SU-DHL-6 (cell line): Measurements from ENCODE around the gene MEF2C.

Source experiments
- H2AFZ ChIP-seq: fragments of 200-600 bp; sonication (generic); 2 replicates; pipeline ENCODE4 v1.6.1; 2014; ENCODE audit warnings: low read depth, mild to moderate bottlenecking, moderate library complexity, mixed read lengths, antibody characterized with exemption, low read length; ENCODE audit not compliant: severe bottlenecking
- H3F3A ChIP-seq: fragments of 200-600 bp; shearing (Covaris generic); 2 replicates; pipeline ENCODE4 v1.6.0; 2016; ENCODE audit warnings: antibody characterized with exemption, mild to moderate bottlenecking; ENCODE audit not compliant: insufficient read depth
- H3K27ac ChIP-seq: fragments of 200-600 bp; sonication (generic); 2 replicates; pipeline ENCODE4 v1.5.1; 2016; ENCODE audit warnings: low read depth, mild to moderate bottlenecking, low read length, moderate library complexity, mixed read lengths
- H3K27me3 ChIP-seq: fragments of 200-600 bp; sonication (generic), shearing (Covaris generic); 2 replicates; pipeline ENCODE4 v1.6.0; 2014; ENCODE audit warnings: mild to moderate bottlenecking, low read length
- H3K36me3 ChIP-seq: fragments of 200-600 bp; sonication (generic); 2 replicates; pipeline ENCODE4 v1.6.1; 2014; ENCODE audit warnings: mild to moderate bottlenecking, low read length, mixed read lengths
- H3K4me2 ChIP-seq: fragments of 300-600, 200-600 bp; shearing (Covaris generic), sonication (generic); 2 replicates; pipeline ENCODE4 v1.6.0; 2014; ENCODE audit warnings: low read length, low read depth, mild to moderate bottlenecking; ENCODE audit not compliant: poor library complexity, severe bottlenecking
- H3K4me3 ChIP-seq: fragments of 200-600 bp; sonication (generic); 2 replicates; pipeline ENCODE4 v1.5.1; 2014; ENCODE audit warnings: antibody characterized with exemption, low read length, mild to moderate bottlenecking, mixed read lengths; ENCODE audit not compliant: insufficient read depth, poor library complexity, severe bottlenecking
- H3K79me2 ChIP-seq: fragments of 200-600 bp; sonication (generic); 2 replicates; pipeline ENCODE4 v1.6.1; 2014; ENCODE audit warnings: mild to moderate bottlenecking, low read length, moderate library complexity; ENCODE audit not compliant: insufficient read depth
- H3K9ac ChIP-seq: fragments of 200-600 bp; sonication (generic); 2 replicates; pipeline ENCODE4 v1.7.0; 2014; ENCODE audit warnings: mild to moderate bottlenecking, low read length
- H3K9me2 ChIP-seq: fragments of 200-600 bp; sonication (generic); replicated peaks from 2 replicates; pipeline ENCODE4 v1.6.1; 2014; ENCODE audit warnings: low read length; ENCODE audit not compliant: insufficient read depth
- H3K9me3 ChIP-seq: fragments of 200-600 bp; sonication (generic); 2 replicates; pipeline ENCODE4 v1.6.1; 2014; ENCODE audit warnings: low read length, mixed read lengths; ENCODE audit not compliant: insufficient read depth
- H4K20me1 ChIP-seq: fragments of 200-600 bp; sonication (generic); 2 replicates; pipeline ENCODE4 v1.6.1; 2014; ENCODE audit warnings: low read depth, mild to moderate bottlenecking, antibody characterized with exemption, low read length, moderate library complexity, mixed read lengths
- EZH2phosphoT487 ChIP-seq: fragments of 200-600 bp; sonication (generic), shearing (Covaris generic); conservative IDR thresholded peaks from 2 replicates; pipeline ENCODE4 v1.6.1; 2018; ENCODE audit warnings: mild to moderate bottlenecking, antibody characterized with exemption, low read length, moderate library complexity, mixed read lengths
- TF ChIP-seq, protein P1 (sequence below): fragments of 200-600 bp; sonication (generic); IDR thresholded peaks from one replicate; pipeline ENCODE4 v1.5.1; 2017; ENCODE audit warnings: antibody characterized with exemption, mild to moderate bottlenecking, low read length, moderate library complexity; ENCODE audit not compliant: insufficient read depth, poor library complexity, severe bottlenecking

Gene MEF2C

DNA sequence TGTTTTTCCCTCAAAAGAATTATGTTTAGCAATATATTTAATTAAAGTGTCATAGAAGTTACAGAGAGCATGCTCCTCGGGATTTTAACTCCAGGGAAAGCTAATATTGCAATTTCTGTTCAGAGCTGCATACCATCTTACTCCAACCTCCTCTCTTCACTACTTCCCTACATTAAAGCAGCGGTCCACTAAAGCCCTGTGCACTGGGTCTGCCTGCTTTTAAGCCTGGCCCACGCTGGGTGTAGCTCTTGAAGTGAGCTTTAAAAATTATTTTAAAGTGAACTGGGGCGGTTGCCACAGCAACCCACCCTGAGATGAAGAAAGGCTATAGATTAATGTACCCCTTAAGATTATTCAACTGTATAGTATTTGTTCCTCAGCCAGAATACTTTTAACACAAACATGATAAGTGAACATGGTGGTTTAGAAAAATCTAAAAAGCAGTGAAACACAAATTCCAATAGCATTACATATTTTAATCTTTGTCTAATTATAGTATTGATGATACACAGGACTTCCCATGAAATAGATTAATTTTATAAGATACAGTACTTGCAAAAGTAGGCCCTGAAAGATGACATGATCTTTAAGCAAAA, 3.9 kb upstream of the MEF2C start:
- Histone ChIP-seq H3K9ac (no peak overlapping the region), H3K27ac (no peak overlapping the region), H3F3A (peaks cover 4% of the 10 kb centered on the region; the same call in 1 of the 2 replicates), H3K79me2 (no peaks in the 10 kb centered on the region), H4K20me1 (no peaks in the 10 kb centered on the region), H3K27me3 (no peaks in the 10 kb centered on the region), H3K9me3 (no peaks in the 10 kb centered on the region), H3K9me2 (no peaks in the 10 kb centered on the region), H3K4me3 (no peak overlapping the region), H3K4me2 (no peak overlapping the region), H3K36me3 (no peaks in the 10 kb centered on the region), H2AFZ (no peak overlapping the region)
- TF ChIP-seq, protein P1, sequence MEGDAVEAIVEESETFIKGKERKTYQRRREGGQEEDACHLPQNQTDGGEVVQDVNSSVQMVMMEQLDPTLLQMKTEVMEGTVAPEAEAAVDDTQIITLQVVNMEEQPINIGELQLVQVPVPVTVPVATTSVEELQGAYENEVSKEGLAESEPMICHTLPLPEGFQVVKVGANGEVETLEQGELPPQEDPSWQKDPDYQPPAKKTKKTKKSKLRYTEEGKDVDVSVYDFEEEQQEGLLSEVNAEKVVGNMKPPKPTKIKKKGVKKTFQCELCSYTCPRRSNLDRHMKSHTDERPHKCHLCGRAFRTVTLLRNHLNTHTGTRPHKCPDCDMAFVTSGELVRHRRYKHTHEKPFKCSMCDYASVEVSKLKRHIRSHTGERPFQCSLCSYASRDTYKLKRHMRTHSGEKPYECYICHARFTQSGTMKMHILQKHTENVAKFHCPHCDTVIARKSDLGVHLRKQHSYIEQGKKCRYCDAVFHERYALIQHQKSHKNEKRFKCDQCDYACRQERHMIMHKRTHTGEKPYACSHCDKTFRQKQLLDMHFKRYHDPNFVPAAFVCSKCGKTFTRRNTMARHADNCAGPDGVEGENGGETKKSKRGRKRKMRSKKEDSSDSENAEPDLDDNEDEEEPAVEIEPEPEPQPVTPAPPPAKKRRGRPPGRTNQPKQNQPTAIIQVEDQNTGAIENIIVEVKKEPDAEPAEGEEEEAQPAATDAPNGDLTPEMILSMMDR: no peak
- TF ChIP-seq EZH2phosphoT487: no peak

DNA sequence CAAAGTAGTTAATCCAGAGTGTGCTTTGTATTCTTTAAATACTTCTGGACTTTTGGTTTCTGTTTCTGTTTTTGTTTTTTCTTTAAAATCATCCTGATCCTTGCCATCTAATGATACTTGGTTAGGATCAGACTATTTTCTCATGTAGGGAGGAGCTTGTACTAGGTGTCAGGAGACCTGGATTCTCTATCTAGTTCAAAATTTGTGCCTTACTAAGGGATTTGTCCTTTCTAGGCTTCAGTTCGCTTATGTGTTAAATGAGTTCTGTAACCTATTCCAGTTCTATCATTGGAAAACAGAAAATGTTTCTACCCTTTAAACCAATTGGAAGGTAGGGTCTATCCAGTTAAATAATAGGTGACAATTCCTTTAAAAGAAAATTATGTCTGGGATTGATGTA, 3.3 kb upstream of the MEF2C start:
- no peak overlapping the region for H2AFZ ChIP-seq
- no peaks in the 10 kb centered on the region for H3K9me3 ChIP-seq
- no peak for TF ChIP-seq EZH2phosphoT487
- TF ChIP-seq, protein P1: no peak
- no peak overlapping the region for H3K4me3 ChIP-seq
- H3K79me2 ChIP-seq: no peaks in the 10 kb centered on the region
- no peaks in the 10 kb centered on the region for H3K36me3 ChIP-seq
- H3K27ac ChIP-seq: no peak overlapping the region
- no peak overlapping the region for H3K4me2 ChIP-seq
- no peaks in the 10 kb centered on the region for H4K20me1 ChIP-seq
- no peak overlapping the region for H3K9ac ChIP-seq
- peaks cover 4% of the 10 kb centered on the region; the same call in 1 of the 2 replicates for H3F3A ChIP-seq
- H3K27me3 ChIP-seq: no peaks in the 10 kb centered on the region
- no peaks in the 10 kb centered on the region for H3K9me2 ChIP-seq

DNA sequence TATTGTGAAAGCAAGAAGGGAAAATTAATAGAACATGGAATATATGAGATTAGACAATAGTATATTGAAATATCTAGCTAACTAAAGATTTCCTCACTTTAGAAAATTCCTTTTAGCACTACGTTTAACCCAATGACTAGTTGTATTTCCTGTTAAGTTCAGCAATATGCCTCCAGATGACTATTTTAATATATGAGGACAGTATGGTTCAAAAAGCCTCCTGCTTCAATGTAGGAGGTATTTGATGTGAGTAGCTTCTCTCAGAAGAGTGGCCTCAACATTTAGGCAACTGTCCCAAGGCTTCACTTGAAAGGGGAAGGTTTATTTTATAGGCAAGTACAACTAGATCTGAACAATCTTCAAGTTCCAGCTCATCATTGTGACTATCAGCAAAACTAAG, 2.0 kb upstream of the MEF2C start:
- no peaks in the 10 kb centered on the region for H3K9me3 ChIP-seq
- no peaks in the 10 kb centered on the region for H3K36me3 ChIP-seq
- H3K4me3 ChIP-seq: no peak overlapping the region
- H3K9me2 ChIP-seq: no peaks in the 10 kb centered on the region
- no peaks in the 10 kb centered on the region for H4K20me1 ChIP-seq
- H3K79me2 ChIP-seq: no peaks in the 10 kb centered on the region
- H3K4me2 ChIP-seq: peak overlapping the region; percentile 83
- no peak overlapping the region for H3K27ac ChIP-seq
- no peak overlapping the region for H2AFZ ChIP-seq
- no peak overlapping the region for H3K9ac ChIP-seq
- no peaks in the 10 kb centered on the region for H3K27me3 ChIP-seq
- H3F3A ChIP-seq: peaks cover 4% of the 10 kb centered on the region; the same call in 1 of the 2 replicates
- TF ChIP-seq EZH2phosphoT487: no peak
- TF ChIP-seq, protein P1: no peak

DNA sequence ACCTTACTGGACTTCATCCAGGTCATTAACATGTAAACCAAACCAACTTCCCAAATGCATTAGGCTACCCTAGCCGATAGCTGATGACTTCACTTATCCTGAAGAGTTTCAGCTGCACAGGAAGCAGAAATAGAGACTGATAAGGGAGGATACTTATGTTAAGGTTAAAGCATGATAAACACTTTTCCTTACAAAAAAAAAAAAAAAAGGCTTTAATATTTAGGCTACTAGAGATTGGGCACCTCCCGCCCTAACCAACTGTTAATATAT, 1.6 kb upstream of the MEF2C start:
- Histone ChIP-seq H3K9ac (no peak overlapping the region), H3F3A (peaks cover 4% of the 10 kb centered on the region; the same call in 1 of the 2 replicates), H3K4me2 (peak overlapping the region; percentile 83)

More for the DNA sequence above, 1.6 kb upstream of the MEF2C start:
- Histone ChIP-seq H3K4me3 (no peak overlapping the region), H3K27ac (no peak overlapping the region), H3K79me2 (no peaks in the 10 kb centered on the region), H3K9me2 (no peaks in the 10 kb centered on the region), H3K9me3 (no peaks in the 10 kb centered on the region), H3K36me3 (no peaks in the 10 kb centered on the region), H3K27me3 (no peaks in the 10 kb centered on the region), H4K20me1 (no peaks in the 10 kb centered on the region), H2AFZ (no peak overlapping the region)
- TF ChIP-seq EZH2phosphoT487: no peak
- TF ChIP-seq, protein P1: no peak
